Fibroblast of mammary gland (primary cell): ENCODE results near the gene TRPM2.

ENCODE experiments used
- DNase-seq: peaks from one replicate; pipeline ENCODE4 v3.0.0-alpha.2; 2010; ENCODE audit warnings: low read depth
- H3K4me3 ChIP-seq: 2 replicates; pipeline ENCODE4 v1.5.1; 2011; ENCODE audit warnings: low read depth, mild to moderate bottlenecking, low read length, moderate library complexity; ENCODE audit not compliant: control insufficient read depth
- TF ChIP-seq, protein P1 (sequence below): conservative IDR thresholded peaks from 2 replicates; pipeline ENCODE4 v1.5.1; 2011; ENCODE audit warnings: low read depth, low read length, inconsistent platforms; ENCODE audit not compliant: control insufficient read depth, insufficient read depth

The TRPM2 gene

DNA sequence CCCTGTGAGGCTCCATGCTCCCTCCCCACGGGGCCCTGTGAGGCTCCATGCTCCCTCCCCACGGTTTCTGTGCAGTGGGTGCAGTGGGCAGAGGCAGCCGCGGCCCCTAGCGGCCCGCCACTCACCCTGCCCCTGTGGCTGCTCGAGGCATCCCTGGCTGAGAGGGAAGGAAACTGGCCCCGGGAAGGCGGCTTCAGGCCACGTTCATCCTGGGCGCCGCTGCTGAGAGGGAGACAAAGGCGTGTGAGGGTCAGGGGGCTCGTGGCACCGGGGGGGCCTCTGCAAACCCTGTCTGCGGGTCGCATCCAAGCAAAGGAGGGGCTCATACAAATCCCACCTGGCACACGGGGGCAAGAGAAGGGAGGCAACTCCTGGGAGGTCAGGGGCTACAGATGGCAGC, 22.7 kb upstream of the TRPM2 start:
- no peak for DNase-seq
- TF ChIP-seq, protein P1, sequence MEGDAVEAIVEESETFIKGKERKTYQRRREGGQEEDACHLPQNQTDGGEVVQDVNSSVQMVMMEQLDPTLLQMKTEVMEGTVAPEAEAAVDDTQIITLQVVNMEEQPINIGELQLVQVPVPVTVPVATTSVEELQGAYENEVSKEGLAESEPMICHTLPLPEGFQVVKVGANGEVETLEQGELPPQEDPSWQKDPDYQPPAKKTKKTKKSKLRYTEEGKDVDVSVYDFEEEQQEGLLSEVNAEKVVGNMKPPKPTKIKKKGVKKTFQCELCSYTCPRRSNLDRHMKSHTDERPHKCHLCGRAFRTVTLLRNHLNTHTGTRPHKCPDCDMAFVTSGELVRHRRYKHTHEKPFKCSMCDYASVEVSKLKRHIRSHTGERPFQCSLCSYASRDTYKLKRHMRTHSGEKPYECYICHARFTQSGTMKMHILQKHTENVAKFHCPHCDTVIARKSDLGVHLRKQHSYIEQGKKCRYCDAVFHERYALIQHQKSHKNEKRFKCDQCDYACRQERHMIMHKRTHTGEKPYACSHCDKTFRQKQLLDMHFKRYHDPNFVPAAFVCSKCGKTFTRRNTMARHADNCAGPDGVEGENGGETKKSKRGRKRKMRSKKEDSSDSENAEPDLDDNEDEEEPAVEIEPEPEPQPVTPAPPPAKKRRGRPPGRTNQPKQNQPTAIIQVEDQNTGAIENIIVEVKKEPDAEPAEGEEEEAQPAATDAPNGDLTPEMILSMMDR = no peak

DNA sequence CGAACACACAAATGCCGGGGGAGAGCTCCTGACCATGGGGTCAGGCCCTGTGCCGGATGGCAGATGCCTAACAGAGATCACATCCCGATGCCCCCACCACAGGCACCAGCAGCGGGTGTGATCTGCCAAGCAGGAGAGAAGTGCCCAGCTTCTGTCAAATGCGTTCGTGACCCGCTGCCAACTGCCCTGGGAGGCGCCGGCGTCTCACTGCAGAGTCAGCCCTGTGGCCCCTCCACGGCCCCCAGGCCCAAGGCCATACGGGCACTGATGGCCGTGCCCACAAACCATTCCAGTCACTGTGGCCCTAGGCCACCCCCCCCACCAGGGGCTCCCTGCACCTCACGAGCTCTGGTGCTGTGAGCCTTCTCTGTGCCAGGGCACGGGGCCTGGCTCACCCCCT, 22.2 kb upstream of the TRPM2 start:
- no peak overlapping the region for H3K4me3 ChIP-seq
- TF ChIP-seq, protein P1 = no peak
- DNase-seq = no peak

More for the DNA sequence above, 22.7 kb upstream of the TRPM2 start:
- no peak overlapping the region for H3K4me3 ChIP-seq

DNA sequence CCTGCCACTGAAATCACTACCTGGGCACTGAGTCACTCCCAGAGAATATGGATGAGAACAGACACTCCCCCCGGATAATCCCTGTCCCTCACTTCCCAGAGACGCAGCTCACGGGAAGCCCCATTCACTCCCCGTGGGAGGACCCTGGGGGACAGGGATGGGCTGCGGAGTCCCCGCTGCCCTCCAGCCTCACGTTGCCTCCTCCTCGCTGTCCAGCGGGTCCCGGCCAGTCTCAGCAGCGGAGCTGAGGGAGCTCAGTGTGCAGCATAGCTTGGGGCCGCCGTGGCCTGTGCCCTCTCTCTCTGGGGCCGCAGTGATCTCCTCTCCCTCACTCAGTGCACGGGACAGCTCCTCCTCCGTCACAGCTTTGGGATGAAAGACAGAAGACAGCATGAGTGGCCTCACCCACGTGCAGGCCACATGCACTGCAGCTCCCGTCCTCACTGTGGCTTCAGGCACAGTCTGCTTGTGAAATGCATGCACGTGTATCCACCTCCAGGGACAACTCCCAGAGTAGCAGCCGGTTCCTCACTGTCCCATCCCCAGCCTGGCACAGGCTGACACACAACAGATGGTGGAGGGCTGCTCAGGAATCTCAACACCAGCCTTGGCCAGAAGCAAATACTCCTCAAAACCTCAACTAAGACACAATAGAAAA, 21.6 kb upstream of the TRPM2 start:
- TF ChIP-seq, protein P1 = no peak
- no peak overlapping the region for H3K4me3 ChIP-seq

DNA sequence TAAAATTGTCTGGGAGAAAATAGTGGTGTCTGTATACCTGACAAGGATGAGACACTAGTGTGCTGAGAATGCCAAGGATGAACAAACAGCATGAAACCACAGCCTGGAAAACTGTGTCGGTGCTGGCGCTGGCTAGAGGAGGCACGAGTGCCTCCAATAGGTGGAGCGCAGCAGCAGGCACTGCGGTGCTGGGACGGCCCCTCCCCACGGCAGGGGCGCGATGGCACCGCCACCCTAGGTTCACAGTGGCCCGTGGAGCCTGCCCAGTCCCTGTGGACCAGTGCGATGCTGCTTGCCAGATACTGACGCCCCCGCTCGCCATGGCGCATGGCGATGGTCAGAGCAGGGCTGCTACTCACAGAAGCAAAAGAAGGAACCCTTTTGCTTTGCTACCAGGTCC, 21.0 kb upstream of the TRPM2 start:
- TF ChIP-seq, protein P1 = no peak
- no peak for DNase-seq

More for the DNA sequence above, 21.6 kb upstream of the TRPM2 start:
- peak; percentile 15 for DNase-seq

DNA sequence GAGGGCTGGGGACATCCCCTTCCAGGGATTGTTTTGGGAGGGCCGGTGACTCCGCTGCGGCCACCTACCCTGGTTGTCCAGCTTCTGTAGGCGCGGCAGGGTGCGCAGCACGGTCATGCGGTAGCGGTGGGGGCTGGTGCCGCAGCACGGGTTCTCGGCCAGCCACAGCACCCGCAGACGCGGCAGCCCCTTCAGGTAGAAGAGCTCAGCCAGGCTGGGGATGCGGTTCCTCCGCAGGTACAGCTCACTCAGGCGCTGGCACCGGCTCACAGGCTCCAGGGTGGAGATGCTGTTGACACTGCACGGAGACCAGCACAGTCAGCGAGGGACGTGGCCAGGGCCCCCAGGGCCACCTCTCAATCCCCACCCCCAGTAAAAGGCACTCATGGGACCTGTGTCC, 20.5 kb upstream of the TRPM2 start:
- H3K4me3 ChIP-seq = no peak overlapping the region
- no peak for DNase-seq
- TF ChIP-seq, protein P1 = no peak

More for the DNA sequence above, 21.0 kb upstream of the TRPM2 start:
- no peak overlapping the region for H3K4me3 ChIP-seq

DNA sequence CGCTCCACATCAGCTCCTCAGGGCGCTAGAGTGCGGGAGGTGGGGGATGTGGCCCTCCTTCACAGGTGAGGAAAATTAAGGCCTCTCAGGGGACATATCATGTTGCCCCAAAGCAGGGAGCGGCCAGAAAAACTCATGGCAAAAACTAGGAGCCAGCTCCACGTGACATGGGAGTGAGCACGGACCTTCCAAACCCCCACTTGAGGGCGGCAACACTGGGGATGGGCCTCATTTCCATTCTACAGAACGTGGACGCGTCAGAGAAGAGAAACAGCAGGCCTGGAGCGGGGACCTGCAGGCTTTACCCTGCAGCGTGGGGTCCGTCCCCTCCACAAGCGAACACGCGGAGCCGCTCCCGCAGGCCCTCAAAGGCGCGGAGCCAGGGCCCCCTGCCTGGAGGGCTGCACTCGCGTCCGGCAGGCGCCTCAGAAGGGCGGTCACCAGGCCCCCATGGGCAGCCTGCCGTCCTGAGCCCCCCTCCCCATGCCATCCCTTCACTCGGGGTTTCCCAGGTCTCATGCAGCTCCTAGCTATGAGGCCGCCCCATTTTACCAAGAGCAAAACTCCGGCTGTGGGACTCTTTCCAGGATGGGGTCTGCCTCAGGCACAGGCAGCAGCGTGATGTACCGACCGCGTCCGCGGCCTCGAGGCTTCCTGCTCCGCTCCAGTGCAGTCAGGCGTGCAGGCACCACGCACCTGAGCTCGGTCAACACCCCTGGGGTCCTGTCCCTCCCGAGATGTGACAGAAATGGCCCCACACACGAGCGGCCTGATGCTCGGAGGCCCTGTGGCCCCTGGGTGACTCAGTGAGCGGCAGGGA, 19.7 kb upstream of the TRPM2 start:
- DNase-seq = no peak
- TF ChIP-seq, protein P1 = no peak
- H3K4me3 ChIP-seq = no peak overlapping the region
